HG03565 (cell line): ENCODE results near the gene TLL2.
A peak's percentile ranks its signal among the peaks of the same experiment; 100 is the strongest.

ENCODE experiments used
- ATAC-seq: cut with Tn5 transposase; IDR thresholded peaks from one replicate; pipeline ENCODE4 v1.9.1; 2021; ENCODE audit warnings: mild to moderate bottlenecking, moderate library complexity; ENCODE audit not compliant: unreplicated experiment

The TLL2 gene

GRCh38 chr10:96401036-96401435 is 112.7 kb downstream of the TLL2 start:
- ATAC-seq, result no peak

DNA sequence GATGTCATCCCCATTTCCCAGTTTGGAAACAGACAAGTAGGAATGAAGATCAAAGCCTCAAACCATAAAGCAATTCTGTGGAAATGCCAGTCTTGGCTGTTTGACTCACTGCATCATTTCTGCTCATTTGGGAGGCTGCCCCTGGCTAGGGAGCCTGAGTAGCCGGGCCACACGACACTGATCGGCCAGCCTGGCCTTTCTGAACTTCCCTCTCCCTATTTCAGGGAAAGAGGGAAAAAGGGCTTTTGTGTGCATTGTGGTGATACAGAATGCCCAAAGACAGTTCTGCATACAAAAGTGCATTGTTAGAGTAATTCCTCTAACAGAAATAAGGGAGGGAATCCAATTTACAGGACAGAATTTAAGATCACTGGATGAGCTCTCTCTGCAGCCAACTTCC is 113.3 kb downstream of the TLL2 start:
- ATAC-seq, result no peak

GRCh38 chr10:96397902-96398301 is 115.8 kb downstream of the TLL2 start:
- ATAC-seq, result no peak

DNA sequence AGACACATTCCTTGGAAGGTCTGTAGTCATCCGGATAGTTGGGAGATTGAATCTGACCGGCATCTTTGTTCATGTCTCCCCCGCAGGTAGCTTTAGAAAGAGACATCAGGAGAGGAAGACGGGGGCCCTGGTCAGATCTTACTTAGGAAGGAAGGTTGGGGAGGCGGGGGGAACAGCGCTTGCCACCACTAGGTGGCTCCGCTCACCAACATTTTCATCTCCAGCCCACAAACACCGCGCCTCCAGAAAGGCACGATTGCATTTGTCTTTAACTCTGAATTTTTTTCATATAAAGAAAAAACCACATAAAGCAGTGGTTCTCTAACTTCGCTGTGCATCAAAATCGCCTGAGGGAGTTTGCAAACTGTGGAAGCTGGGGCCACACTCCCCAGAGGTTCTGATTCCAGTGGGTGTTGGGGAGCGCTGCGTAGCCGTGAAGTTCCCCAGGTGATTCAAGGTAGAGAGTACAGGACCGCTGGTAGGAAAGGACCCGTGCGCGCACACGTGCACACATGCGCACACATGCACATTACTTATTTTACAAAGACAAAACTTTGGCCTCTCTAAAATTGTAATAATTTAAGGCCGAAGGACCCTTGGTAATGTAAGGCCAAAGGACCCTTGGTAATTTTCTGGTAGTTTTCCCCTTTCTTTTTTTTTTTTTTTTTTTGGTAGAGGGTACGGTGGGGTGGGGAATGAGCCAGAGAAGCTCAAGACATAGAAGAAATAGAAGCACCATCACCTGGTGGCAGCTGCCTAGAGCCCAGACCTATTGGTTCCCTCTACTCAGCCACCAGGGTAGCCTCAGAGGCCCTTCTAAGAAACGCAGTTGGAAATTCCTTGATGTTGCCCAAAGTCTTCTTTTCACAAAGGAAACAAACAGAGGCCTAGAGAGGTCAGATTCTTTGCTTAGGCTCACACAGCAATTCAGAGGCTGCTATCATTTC is 117.5 kb downstream of the TLL2 start:
- no peak for ATAC-seq

DNA sequence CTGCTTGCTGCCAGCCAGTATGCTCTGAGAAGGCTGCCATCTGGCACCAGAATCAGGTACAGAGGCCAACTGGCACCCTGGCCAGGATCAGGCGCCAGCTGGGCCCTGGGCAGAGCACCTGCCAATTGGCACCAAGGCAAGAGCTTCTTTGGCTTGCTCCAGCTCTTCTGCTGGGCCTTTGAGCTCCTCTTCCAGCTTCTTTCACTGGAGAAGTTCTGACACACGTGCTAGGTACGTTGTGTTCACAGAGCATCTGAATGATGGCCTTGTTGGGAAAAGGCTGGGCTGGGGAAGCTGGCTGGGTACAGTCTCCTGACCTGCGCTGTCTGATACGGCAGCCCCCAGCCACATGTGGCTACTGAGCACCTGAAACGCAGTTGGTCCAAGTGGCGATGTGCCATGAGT is 123.3 kb downstream of the TLL2 start:
- no peak for ATAC-seq

- no peak for ATAC-seq
Observed at GRCh38 chr10:96389785-96390184, 123.9 kb downstream of the TLL2 start.

GRCh38 chr10:96387601-96388000 is 126.1 kb downstream of the TLL2 start:
- ATAC-seq, result no peak

GRCh38 chr10:96387161-96387560 is 126.6 kb downstream of the TLL2 start:
- no peak for ATAC-seq

- no peak for ATAC-seq
Observed at GRCh38 chr10:96384506-96384905, 129.2 kb downstream of the TLL2 start.

GRCh38 chr10:96380821-96381220 is 132.9 kb downstream of the TLL2 start:
- ATAC-seq, result no peak

DNA sequence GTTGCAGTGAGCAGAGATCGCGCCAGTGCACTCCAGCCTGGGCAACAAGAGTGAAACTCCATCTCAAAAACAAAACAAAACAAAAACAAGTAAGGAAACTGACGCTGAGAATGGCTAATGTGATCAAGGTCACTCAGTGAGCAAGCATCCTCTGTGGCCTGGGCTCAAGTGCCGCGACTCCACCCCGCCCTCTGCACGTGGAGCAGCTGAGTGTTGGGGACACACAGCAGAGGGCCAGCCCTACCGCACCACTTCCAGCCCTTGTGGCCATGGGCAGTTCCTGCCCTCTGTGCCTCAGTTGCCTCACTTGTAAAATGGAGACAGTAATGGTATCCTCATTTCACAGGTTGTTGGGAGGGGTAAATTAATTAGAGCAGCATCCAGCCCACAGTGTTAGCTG is 134.0 kb downstream of the TLL2 start:
- no peak for ATAC-seq

GRCh38 chr10:96378741-96379140 is 135.0 kb downstream of the TLL2 start:
- no peak for ATAC-seq

GRCh38 chr10:96377816-96378294 is 135.9 kb downstream of the TLL2 start:
- no peak for ATAC-seq

DNA sequence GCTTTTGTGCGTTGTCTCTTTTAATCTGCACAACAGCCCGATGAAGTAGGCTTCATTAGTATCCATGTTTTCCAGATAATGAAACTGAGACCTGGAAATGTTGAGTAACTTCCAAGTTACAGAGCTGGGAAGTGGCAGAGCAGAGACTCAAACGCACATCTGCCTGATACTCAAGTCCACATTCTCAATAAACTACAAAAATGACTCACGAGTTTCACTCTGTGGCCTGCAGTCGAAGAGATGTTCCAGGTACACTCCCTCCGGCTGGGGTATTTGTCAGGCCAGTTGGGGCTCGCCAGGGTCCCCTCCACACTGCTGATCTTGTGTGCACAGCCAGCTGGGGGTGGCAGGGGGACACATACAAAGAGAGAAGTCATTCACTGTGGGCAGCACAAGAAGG is 137.2 kb downstream of the TLL2 start:
- ATAC-seq, result no peak

DNA sequence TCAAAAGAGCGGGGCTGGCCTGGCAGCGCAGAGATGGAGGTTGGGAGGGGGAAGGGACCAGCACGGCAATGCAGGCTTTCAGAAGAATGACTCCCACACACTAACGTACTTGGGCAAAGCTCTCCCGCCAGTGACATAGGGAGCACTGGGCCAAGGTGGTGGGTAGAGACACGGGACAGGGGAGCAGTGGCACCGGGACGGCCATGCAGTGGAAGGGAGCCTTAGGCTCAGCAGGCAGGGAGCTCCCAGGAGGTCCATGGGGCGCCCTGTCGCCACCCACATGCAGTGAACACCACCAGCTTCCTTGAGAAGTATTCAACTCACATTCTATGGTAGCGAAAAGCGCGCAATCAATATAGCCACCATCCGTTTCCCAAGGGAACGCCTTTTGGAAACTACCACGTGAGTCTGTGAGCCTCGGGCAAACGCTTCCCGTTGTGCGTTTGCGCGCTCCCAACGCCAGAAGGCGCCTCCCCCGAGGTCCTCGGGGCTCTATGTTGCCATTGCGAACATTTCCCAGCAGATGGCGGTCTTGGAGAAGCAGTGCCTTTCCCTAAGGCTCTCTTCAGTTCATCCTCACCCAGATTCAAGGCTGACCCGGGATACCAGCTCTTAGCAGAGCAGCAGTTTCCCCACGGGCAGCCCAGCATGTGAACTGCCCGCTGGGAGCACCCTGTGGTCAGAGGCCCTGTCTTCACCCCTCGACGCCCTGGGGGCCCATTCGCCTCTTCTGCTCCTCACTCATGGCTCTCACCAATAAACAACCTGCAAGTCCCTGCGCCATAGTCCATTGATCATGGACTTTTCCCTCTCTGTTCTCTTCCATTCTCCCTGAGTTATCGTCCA is 138.5 kb downstream of the TLL2 start:
- peak; percentile 77 for ATAC-seq

DNA sequence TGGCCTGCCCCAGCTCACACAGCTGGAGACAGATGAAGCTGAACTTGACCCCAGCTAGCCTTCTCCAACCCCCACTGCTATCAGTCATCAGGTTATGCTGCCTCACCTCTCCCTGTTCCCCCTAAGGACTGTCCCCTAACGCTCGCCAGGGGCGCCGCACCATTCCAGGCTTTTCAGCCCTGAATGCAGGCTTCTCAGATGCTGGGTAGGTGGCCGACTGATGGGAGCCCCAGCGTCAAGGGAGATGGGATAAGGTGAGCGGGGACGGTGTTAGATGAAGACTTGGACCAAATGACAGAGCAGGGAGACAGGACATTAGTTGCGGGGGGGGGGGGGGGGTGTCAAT is 139.1 kb downstream of the TLL2 start:
- no peak for ATAC-seq

- ATAC-seq, result no peak
Observed at GRCh38 chr10:96374004-96374403, 139.7 kb downstream of the TLL2 start.

- no peak for ATAC-seq
Observed at GRCh38 chr10:96371356-96371755, 142.4 kb downstream of the TLL2 start.

GRCh38 chr10:96370584-96371157 is 143.1 kb downstream of the TLL2 start:
- ATAC-seq, result no peak

DNA sequence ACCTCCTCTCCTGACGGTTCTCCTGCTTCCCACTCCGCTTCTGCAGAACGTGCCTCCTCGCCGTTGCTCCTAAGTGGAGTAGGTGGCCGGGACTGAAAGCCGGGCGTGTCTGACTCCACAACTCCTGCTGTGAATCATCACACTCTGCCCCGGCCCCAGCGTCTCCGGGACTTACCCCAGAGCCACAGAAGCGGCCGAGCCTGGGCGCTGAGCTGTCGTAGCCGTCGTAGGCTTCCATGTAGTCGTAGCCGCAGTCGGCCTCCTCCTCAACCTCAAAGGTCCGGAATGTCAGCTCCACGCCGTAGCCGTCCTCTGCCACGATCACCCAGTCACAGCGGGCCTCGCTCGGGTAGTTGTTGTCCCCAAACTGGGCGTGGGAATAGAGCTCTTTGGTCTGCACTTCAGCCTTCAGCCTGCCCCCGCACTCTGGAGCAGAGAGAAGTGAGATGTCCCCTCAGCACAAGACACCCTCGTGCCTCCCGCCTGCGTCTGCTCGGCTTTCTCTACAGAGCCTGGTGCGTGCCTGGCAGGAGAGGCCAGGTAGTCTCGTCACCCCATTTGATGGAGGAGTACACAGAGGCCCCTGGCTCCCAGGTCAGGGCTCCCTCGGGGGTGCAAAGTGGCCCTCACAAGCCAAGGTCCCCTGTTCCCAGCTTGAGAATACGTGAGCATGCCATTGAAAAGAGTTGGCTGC is 143.7 kb downstream of the TLL2 start:
- no peak for ATAC-seq

- no peak for ATAC-seq
Observed at GRCh38 chr10:96368971-96369370, 144.8 kb downstream of the TLL2 start.
